HEK293T (cell line): ENCODE data around the gene PPP1R37.

ENCODE experiments used
- FOXA1 ChIP-seq: fragments of 450-650 bp; IDR thresholded peaks from 2 replicates; pipeline ENCODE4 v1.6.1; 2016; ENCODE audit warnings: mild to moderate bottlenecking
- FOXK2 ChIP-seq: fragments of 450-650 bp; IDR thresholded peaks from 2 replicates; pipeline ENCODE4 v1.6.1; 2016; ENCODE audit warnings: mild to moderate bottlenecking
- FOXM1 ChIP-seq: fragments of 450-650 bp; IDR thresholded peaks from 2 replicates; pipeline ENCODE4 v1.6.1; 2017; ENCODE audit warnings: mild to moderate bottlenecking, borderline replicate concordance
- HDGF ChIP-seq: fragments of 450-650 bp; IDR thresholded peaks from 2 replicates; pipeline ENCODE4 v1.6.1; 2017; ENCODE audit warnings: antibody characterized with exemption, borderline replicate concordance
- PKNOX1 ChIP-seq: fragments of 450-650 bp; IDR thresholded peaks from 2 replicates; pipeline ENCODE4 v1.6.1; 2016
- TARDBP ChIP-seq: fragments of 450-650 bp; IDR thresholded peaks from 2 replicates; pipeline ENCODE4 v1.6.1; 2016
- ZNF384 ChIP-seq: fragments of 450-650 bp; IDR thresholded peaks from 2 replicates; pipeline ENCODE4 v1.6.1; 2016

GRCh38 chr19:45128806-45129205, 35.8 kb downstream of the PPP1R37 start:
- no peak for TF ChIP-seq FOXM1
- no peak for TF ChIP-seq HDGF
- TF ChIP-seq ZNF384, result no peak
- no peak for TF ChIP-seq FOXK2
- no peak for TF ChIP-seq TARDBP
- no peak for TF ChIP-seq PKNOX1
- no peak for TF ChIP-seq FOXA1
